ENCODE results near the gene ARRB1.
"Not testable (repeated sequence)": the region's sequence is repeated elsewhere in the genome, so short reads cannot be mapped to it uniquely, and the experiment has no call there.

ARRB1 gene

GRCh38 chr11:75365711-75366181 lies 14.3 kb upstream of the ARRB1 start:
- Histone ChIP-seq H3K4me3 (ENCODE audit: low read depth, low read length) (no peak overlapping the region), H3K36me3 (ENCODE audit: control insufficient read depth, insufficient read depth, low read length) (no peaks in the 10 kb centered on the region), H3K27ac (no peak overlapping the region), H3K79me2 (no peaks in the 10 kb centered on the region), H3K4me2 (ENCODE audit: low read length) (no peak overlapping the region), H3K4me1 (no peaks in the 10 kb centered on the region), H3K27me3 (ENCODE audit: control insufficient read depth, insufficient read depth, low read length) (no peaks in the 10 kb centered on the region), H3K9me3 (ENCODE audit: control insufficient read depth, low read length) (no peaks in the 10 kb centered on the region), H2AFZ (no peak overlapping the region), H3K9ac (no peak overlapping the region)
- TF ChIP-seq CTCF (IDR thresholded peaks at IDR 0.05) = no peak

DNA sequence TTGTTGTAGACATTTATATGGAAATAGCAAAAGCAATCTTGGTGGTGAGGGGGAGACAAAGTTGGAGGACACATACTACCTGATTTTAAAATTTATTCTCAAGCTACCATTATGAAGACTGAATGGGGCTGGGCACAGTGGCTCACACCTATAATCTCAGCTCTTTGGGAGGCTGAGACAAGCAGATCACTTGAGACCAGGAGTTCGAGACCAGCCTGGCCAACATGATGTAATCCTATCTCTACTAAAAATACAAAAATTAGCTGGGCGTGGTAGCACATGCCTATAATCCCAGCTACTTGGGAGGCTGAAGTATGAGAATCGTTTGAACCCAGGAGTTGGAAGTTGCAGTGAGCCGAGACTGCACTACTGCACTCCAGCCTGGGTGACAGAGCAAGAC lies 10.8 kb upstream of the ARRB1 start:
- not testable (repeated sequence) for H3K27ac ChIP-seq; H3K36me3 ChIP-seq (ENCODE audit: control insufficient read depth, insufficient read depth, low read length); H3K79me2 ChIP-seq; H3K4me1 ChIP-seq; H3K9ac ChIP-seq; H3K9me3 ChIP-seq (ENCODE audit: control insufficient read depth, low read length); H3K27me3 ChIP-seq (ENCODE audit: control insufficient read depth, insufficient read depth, low read length); H3K4me3 ChIP-seq (ENCODE audit: low read depth, low read length); H2AFZ ChIP-seq; H3K4me2 ChIP-seq (ENCODE audit: low read length)

- no peak overlapping the region for H3K27ac ChIP-seq
- no peak overlapping the region for H3K4me2 ChIP-seq (ENCODE audit: low read length)
- TF ChIP-seq CTCF (IDR thresholded peaks at IDR 0.05) = no peak
- no peaks in the 10 kb centered on the region for H3K9me3 ChIP-seq (ENCODE audit: control insufficient read depth, low read length)
- H2AFZ ChIP-seq = no peak overlapping the region
- no peaks in the 10 kb centered on the region for H3K4me1 ChIP-seq
- no peaks in the 10 kb centered on the region for H3K27me3 ChIP-seq (ENCODE audit: control insufficient read depth, insufficient read depth, low read length)
- H3K9ac ChIP-seq = no peak overlapping the region
- no peak overlapping the region for H3K4me3 ChIP-seq (ENCODE audit: low read depth, low read length)
- no peaks in the 10 kb centered on the region for H3K79me2 ChIP-seq
- no peaks in the 10 kb centered on the region for H3K36me3 ChIP-seq (ENCODE audit: control insufficient read depth, insufficient read depth, low read length)
Measured at GRCh38 chr11:75356613-75357012, 5.2 kb upstream of the ARRB1 start.

- H3K4me1 ChIP-seq = no peaks in the 10 kb centered on the region
- no peak overlapping the region for H3K27ac ChIP-seq
- no peak overlapping the region for H3K4me2 ChIP-seq (ENCODE audit: low read length)
- no peak overlapping the region for H2AFZ ChIP-seq
- TF ChIP-seq CTCF (IDR thresholded peaks at IDR 0.05) = no peak
- no peaks in the 10 kb centered on the region for H3K36me3 ChIP-seq (ENCODE audit: control insufficient read depth, insufficient read depth, low read length)
- H3K27me3 ChIP-seq (ENCODE audit: control insufficient read depth, insufficient read depth, low read length) = no peaks in the 10 kb centered on the region
- H3K4me3 ChIP-seq (ENCODE audit: low read depth, low read length) = no peak overlapping the region
- no peaks in the 10 kb centered on the region for H3K79me2 ChIP-seq
- H3K9me3 ChIP-seq (ENCODE audit: control insufficient read depth, low read length) = no peaks in the 10 kb centered on the region
- no peak overlapping the region for H3K9ac ChIP-seq
Measured at GRCh38 chr11:75355051-75355450, 3.6 kb upstream of the ARRB1 start.

GRCh38 chr11:75352588-75353206 lies 1.2 kb upstream of the ARRB1 start:
- no peak overlapping the region for H3K27ac ChIP-seq
- H3K79me2 ChIP-seq = no peaks in the 10 kb centered on the region
- no peak overlapping the region for H3K4me3 ChIP-seq (ENCODE audit: low read depth, low read length)

More at GRCh38 chr11:75352588-75353206, 1.2 kb upstream of the ARRB1 start:
- Histone ChIP-seq H3K9me3 (ENCODE audit: control insufficient read depth, low read length) (no peaks in the 10 kb centered on the region), H2AFZ (peak overlapping the region; percentile 81), H3K4me2 (ENCODE audit: low read length) (peak overlapping the region; percentile 45), H3K4me1 (no peaks in the 10 kb centered on the region), H3K36me3 (ENCODE audit: control insufficient read depth, insufficient read depth, low read length) (no peaks in the 10 kb centered on the region), H3K9ac (no peak overlapping the region), H3K27me3 (ENCODE audit: control insufficient read depth, insufficient read depth, low read length) (no peaks in the 10 kb centered on the region)
- TF ChIP-seq CTCF (IDR thresholded peaks at IDR 0.05) = no peak

Measured in parathyroid adenoma (tissue), 2 donors.